Activated T-cell treated with anti-CD3 and anti-CD28 coated beads, Interleukin-2, amount 50 U/mL, for 24 hours (primary cell): ENCODE measurements around the gene SPEM3.

Experiments
- DNase-seq: peaks from one replicate; pipeline ENCODE4 v3.0.0-alpha.2; 2020
- H3K27ac Mint-ChIP-seq: 2 replicates; pipeline ENCODE4 v1.8.0; 2020; ENCODE audit warnings: mild to moderate bottlenecking, mixed read lengths
- H3K27me3 Mint-ChIP-seq: 2 replicates; pipeline ENCODE4 v1.8.0; 2020; ENCODE audit warnings: mixed read lengths
- H3K36me3 Mint-ChIP-seq: 2 replicates; pipeline ENCODE4 v1.8.0; 2020; ENCODE audit warnings: low read depth, mixed read lengths
- H3K4me1 Mint-ChIP-seq: 2 replicates; pipeline ENCODE4 v1.8.0; 2020; ENCODE audit warnings: low read depth, mixed read lengths
- H3K4me3 Mint-ChIP-seq: 2 replicates; pipeline ENCODE4 v1.8.0; 2020; ENCODE audit warnings: mild to moderate bottlenecking, moderate library complexity, mixed read lengths
- H3K9me3 Mint-ChIP-seq: 2 replicates; pipeline ENCODE4 v1.8.0; 2020; ENCODE audit warnings: mixed read lengths

Gene SPEM3

DNA sequence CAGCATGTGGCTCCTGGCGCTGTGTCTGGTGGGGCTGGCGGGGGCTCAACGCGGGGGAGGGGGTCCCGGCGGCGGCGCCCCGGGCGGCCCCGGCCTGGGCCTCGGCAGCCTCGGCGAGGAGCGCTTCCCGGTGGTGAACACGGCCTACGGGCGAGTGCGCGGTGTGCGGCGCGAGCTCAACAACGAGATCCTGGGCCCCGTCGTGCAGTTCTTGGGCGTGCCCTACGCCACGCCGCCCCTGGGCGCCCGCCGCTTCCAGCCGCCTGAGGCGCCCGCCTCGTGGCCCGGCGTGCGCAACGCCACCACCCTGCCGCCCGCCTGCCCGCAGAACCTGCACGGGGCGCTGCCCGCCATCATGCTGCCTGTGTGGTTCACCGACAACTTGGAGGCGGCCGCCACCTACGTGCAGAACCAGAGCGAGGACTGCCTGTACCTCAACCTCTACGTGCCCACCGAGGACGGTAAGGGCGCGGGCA, 20.4 kb upstream of the SPEM3 start:
- H3K9me3 Mint-ChIP-seq, result no peaks in the 10 kb centered on the region
- H3K4me1 Mint-ChIP-seq, result peaks cover 7% of the 10 kb centered on the region
- H3K27me3 Mint-ChIP-seq, result peaks cover 8% of the 10 kb centered on the region
- peaks cover 6% of the 10 kb centered on the region for H3K36me3 Mint-ChIP-seq
- H3K27ac Mint-ChIP-seq, result no peak overlapping the region
- no peak overlapping the region for H3K4me3 Mint-ChIP-seq
- peak; percentile 57 for DNase-seq

- no peak overlapping the region for H3K4me3 Mint-ChIP-seq
- no peak for DNase-seq
- H3K9me3 Mint-ChIP-seq, result no peaks in the 10 kb centered on the region
- peaks cover under 1% of the 10 kb centered on the region for H3K36me3 Mint-ChIP-seq
- peaks cover 8% of the 10 kb centered on the region for H3K27me3 Mint-ChIP-seq
- H3K27ac Mint-ChIP-seq, result peak overlapping the region; percentile 36
- H3K4me1 Mint-ChIP-seq, result peaks cover 7% of the 10 kb centered on the region
Measured at GRCh38 chr17:7408863-7409262, 19.8 kb upstream of the SPEM3 start.

GRCh38 chr17:7409716-7410115, 18.9 kb upstream of the SPEM3 start:
- H3K9me3 Mint-ChIP-seq, result no peaks in the 10 kb centered on the region
- peaks cover 8% of the 10 kb centered on the region for H3K27me3 Mint-ChIP-seq
- DNase-seq, result no peak
- H3K36me3 Mint-ChIP-seq, result no peaks in the 10 kb centered on the region
- H3K4me3 Mint-ChIP-seq, result no peak overlapping the region
- peaks cover 7% of the 10 kb centered on the region for H3K4me1 Mint-ChIP-seq
- H3K27ac Mint-ChIP-seq, result no peak overlapping the region

- H3K9me3 Mint-ChIP-seq, result no peaks in the 10 kb centered on the region
- no peaks in the 10 kb centered on the region for H3K36me3 Mint-ChIP-seq
- no peak for DNase-seq
- no peak overlapping the region for H3K4me3 Mint-ChIP-seq
- H3K4me1 Mint-ChIP-seq, result peaks cover 3% of the 10 kb centered on the region
- H3K27me3 Mint-ChIP-seq, result peaks cover 4% of the 10 kb centered on the region
- H3K27ac Mint-ChIP-seq, result no peak overlapping the region
Measured at GRCh38 chr17:7410634-7411426, 17.8 kb upstream of the SPEM3 start.

DNA sequence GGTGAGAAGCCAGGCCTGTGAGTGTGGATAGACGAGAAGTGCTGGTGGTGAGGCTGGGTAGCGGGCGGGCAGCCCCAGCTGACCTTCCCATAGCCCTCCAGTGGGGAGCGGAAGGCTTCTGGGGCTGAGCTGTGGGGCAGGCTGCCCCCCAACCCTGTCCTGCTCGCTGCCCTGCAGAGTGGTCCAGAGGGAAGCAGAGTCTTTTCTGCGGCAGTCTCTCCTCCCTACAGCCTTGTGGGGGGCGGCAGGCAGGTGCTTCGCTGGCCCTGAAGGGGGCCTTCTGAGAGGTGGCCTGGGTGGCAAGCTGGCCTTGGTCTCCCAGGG, 17.3 kb upstream of the SPEM3 start:
- no peaks in the 10 kb centered on the region for H3K36me3 Mint-ChIP-seq
- H3K9me3 Mint-ChIP-seq, result no peaks in the 10 kb centered on the region

DNA sequence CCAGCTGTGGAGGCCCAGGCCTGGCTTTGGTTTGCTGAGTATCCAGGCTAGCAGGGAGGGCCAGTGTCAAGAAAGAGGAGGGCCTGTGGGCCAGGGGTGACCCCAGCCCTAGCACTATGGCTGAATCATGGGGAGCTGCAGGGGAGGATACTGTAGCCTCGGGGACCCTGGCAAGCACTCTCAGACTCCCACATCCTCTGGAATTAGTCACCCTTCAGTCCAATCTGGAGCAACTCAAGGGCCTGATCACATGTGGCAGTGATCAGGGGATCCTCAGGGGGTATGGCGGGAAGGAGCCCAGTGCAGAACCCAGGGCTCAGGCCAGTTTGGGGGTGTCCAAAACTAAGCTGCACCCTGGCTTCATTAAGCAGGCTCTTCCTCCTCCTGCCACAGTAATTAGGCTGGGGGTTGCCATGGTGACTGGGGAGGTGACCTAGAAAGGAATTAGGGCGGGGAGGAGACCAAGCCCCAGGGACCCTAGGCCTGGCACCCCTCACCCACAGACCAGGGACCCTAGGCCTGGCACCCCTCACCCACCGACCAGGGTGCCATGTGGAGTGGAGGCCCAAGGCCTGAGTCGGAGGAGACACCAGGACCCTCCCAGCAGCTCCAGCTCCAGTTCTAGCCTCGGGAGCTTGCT, 15.2 kb upstream of the SPEM3 start:
- H3K36me3 Mint-ChIP-seq, result no peaks in the 10 kb centered on the region
- no peaks in the 10 kb centered on the region for H3K9me3 Mint-ChIP-seq
- H3K27me3 Mint-ChIP-seq, result no peaks in the 10 kb centered on the region
- no peak overlapping the region for H3K4me3 Mint-ChIP-seq
- no peak overlapping the region for H3K27ac Mint-ChIP-seq
- no peak for DNase-seq
- peaks cover 3% of the 10 kb centered on the region for H3K4me1 Mint-ChIP-seq

More for the DNA sequence above, 17.3 kb upstream of the SPEM3 start:
- Mint-ChIP-seq H3K27ac (no peak overlapping the region), H3K4me3 (no peak overlapping the region), H3K27me3 (no peaks in the 10 kb centered on the region), H3K4me1 (peaks cover 3% of the 10 kb centered on the region)
- no peak for DNase-seq

GRCh38 chr17:7414837-7415236, 13.8 kb upstream of the SPEM3 start:
- DNase-seq, result no peak
- Mint-ChIP-seq H3K27ac (no peak overlapping the region), H3K4me1 (no peaks in the 10 kb centered on the region), H3K4me3 (no peak overlapping the region), H3K36me3 (no peaks in the 10 kb centered on the region), H3K9me3 (no peaks in the 10 kb centered on the region), H3K27me3 (no peaks in the 10 kb centered on the region)

GRCh38 chr17:7415784-7416183, 12.9 kb upstream of the SPEM3 start:
- H3K27me3 Mint-ChIP-seq, result no peaks in the 10 kb centered on the region

DNA sequence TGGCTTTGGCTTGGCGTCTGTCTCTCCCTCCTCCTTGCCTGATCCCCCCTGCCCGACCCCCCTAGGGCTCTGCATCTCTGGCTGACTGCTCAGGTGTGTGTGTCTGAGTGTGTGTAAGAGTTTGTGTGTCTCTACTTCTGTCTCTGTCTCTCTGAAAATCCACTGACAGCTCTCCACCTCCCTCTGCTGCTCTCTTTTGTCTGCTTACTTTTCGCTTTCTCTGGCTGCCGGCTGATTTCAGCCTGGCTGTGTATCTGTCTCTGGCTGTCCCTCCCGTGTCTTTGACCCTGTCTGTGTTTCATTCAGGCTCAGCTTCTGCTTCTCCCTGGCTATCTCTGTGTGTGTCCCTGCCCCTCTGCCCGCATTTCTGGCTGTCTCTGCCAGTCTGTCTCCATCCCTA, 12.3 kb upstream of the SPEM3 start:
- H3K9me3 Mint-ChIP-seq, result no peaks in the 10 kb centered on the region
- H3K4me3 Mint-ChIP-seq, result no peak overlapping the region
- H3K4me1 Mint-ChIP-seq, result no peaks in the 10 kb centered on the region
- no peak for DNase-seq
- H3K36me3 Mint-ChIP-seq, result no peaks in the 10 kb centered on the region
- H3K27me3 Mint-ChIP-seq, result no peaks in the 10 kb centered on the region
- H3K27ac Mint-ChIP-seq, result no peak overlapping the region

More at GRCh38 chr17:7415784-7416183, 12.9 kb upstream of the SPEM3 start:
- H3K4me1 Mint-ChIP-seq, result no peaks in the 10 kb centered on the region
- no peaks in the 10 kb centered on the region for H3K9me3 Mint-ChIP-seq
- H3K4me3 Mint-ChIP-seq, result no peak overlapping the region
- no peaks in the 10 kb centered on the region for H3K36me3 Mint-ChIP-seq
- H3K27ac Mint-ChIP-seq, result no peak overlapping the region
- DNase-seq, result no peak

- no peaks in the 10 kb centered on the region for H3K9me3 Mint-ChIP-seq
- no peaks in the 10 kb centered on the region for H3K4me1 Mint-ChIP-seq
- DNase-seq, result no peak
- H3K27me3 Mint-ChIP-seq, result no peaks in the 10 kb centered on the region
- no peak overlapping the region for H3K4me3 Mint-ChIP-seq
- H3K36me3 Mint-ChIP-seq, result no peaks in the 10 kb centered on the region
- no peak overlapping the region for H3K27ac Mint-ChIP-seq
Measured at GRCh38 chr17:7417056-7417655, 11.5 kb upstream of the SPEM3 start.

DNA sequence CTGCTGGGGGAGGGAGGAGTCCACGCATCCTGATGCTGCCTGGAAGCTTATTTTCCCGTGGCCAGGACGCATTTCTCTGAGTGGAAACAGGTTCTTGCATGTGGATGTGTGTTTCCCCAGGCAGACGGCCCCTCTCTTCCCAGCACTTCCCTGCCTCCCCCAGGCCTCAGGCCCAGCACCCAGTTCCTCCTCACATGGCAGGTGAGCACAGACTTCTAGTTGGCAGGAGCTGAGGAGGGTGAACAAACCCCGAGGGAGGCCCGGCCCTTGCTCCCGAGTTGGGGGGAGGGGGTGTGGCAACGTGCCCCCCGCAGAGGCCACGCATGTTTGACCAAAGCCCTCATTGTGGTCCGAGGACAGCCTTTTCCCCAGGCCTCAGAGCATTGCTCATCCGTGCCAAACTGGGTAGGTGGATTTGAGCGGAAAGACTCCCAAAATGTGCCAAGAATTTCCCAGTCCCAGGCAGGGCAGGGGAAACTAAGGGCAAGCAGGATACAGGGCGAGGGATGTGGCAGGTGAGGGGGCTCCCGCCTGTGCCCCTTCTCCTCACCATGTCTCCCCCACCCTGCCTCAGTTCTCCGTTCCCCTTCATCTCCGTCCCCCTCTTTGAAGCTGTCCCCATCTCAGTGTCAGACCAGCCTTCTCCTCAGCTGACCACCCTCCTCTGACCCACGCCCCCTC, 10.0 kb upstream of the SPEM3 start:
- H3K9me3 Mint-ChIP-seq, result no peaks in the 10 kb centered on the region
- H3K4me3 Mint-ChIP-seq, result no peak overlapping the region
- no peaks in the 10 kb centered on the region for H3K4me1 Mint-ChIP-seq
- H3K27ac Mint-ChIP-seq, result no peak overlapping the region
- no peaks in the 10 kb centered on the region for H3K36me3 Mint-ChIP-seq
- H3K27me3 Mint-ChIP-seq, result no peaks in the 10 kb centered on the region
- DNase-seq, result no peak

DNA sequence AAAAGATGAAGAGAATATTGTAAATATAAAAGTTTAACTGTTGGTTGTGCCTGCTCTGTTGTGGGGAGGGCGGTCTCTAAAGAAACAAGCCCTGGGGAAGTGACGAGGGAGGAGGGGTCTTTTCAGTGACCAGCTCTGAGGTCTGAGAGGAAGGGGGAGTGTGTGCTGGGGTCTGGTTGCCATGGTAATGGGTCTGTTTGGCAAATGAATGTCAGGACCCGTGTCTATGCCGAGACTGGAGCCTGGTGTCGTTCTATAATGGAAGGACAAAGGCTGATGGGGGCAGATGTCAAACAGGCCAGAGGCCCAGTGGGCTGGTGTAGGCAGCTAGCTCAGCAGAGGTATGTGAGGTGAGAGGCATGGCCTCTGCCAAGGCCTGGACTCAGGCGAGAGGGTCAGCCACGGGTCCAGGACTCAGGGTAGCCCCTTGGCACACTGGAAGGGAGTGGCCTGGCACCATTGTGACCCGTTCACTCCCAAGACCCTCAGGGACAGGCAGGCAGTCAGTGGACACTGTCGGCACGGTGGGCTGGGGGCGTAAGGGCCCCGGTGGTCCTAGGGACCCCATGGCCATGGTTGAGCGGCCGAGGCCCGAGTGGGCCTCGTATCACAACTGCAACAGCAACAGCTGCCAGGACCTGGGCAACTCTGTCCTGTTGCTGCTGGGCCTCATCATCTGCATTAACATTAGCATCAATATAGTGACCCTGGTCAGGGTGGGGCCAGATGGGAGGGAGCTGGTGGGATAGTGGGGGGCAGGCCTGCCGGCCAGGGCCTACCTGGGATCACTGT, 8.6 kb upstream of the SPEM3 start, which contains the start of gene SPEM1:
Gene SPEM1, plus strand, starts transcription at position 506 of the 792 bp plus-strand sequence. Its CDS starts 61 bp downstream, at position 567.
- no peak for DNase-seq
- Mint-ChIP-seq H3K9me3 (no peaks in the 10 kb centered on the region), H3K36me3 (no peaks in the 10 kb centered on the region), H3K27ac (no peak within 1 kb of the TSS), H3K27me3 (no peaks in the 10 kb centered on the region), H3K4me3 (no peak within 1 kb of the TSS), H3K4me1 (no peaks in the 10 kb centered on the region)

DNA sequence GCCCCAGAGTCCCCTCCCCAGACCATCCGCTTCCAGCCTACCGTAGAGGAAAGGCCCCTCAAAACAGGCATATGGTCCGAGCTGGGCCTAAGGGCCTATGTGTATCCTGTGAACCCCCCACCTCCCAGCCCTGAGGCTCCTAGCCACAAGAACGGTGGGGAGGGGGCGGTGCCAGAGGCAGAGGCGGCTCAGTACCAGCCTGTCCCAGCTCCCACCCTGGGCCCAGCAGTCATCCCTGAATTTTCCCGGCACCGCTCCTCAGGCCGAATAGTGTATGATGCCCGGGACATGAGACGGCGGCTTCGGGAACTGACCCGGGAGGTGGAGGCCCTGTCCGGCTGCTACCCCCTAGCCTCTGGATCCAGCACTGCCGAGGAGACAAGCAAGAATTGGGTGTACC, 7.5 kb upstream of the SPEM3 start:
- H3K4me3 Mint-ChIP-seq, result no peak overlapping the region
- no peak overlapping the region for H3K27ac Mint-ChIP-seq
- no peaks in the 10 kb centered on the region for H3K9me3 Mint-ChIP-seq
- no peaks in the 10 kb centered on the region for H3K4me1 Mint-ChIP-seq
- no peak for DNase-seq
- no peaks in the 10 kb centered on the region for H3K36me3 Mint-ChIP-seq
- H3K27me3 Mint-ChIP-seq, result no peaks in the 10 kb centered on the region

- Mint-ChIP-seq H3K4me1 (no peaks in the 10 kb centered on the region), H3K27me3 (no peaks in the 10 kb centered on the region), H3K36me3 (no peaks in the 10 kb centered on the region), H3K4me3 (no peak overlapping the region), H3K27ac (no peak overlapping the region), H3K9me3 (no peaks in the 10 kb centered on the region)
- DNase-seq, result no peak
Measured at GRCh38 chr17:7423679-7424078, 5.0 kb upstream of the SPEM3 start.
